HEK293 (cell line): ENCODE data around the gene SRGAP2C.
"Not testable (repeated sequence)": the region's sequence is repeated elsewhere in the genome, so short reads cannot be mapped to it uniquely, and the experiment has no call there.

Experiments
- CTCF ChIA-PET: fragments of 350-600 bp; formaldehyde crosslinking; extraction: SDS; loops from one replicate; lab custom pipeline; 2021; ENCODE audit warnings: antibody characterized with exemption; lab: Yijun Ruan, JAX
- POLR2A ChIA-PET: fragments of 300-600 bp; formaldehyde crosslinking; extraction: SDS; loops from one replicate; lab custom pipeline; 2020; ENCODE audit warnings: antibody characterized with exemption, inconsistent platforms; lab: Yijun Ruan, JAX
- H3K27ac ChIP-seq: fragments of 200-500 bp; sonication (Bioruptor generic); 2 replicates; pipeline ENCODE4 v1.5.1; 2014; ENCODE audit warnings: low read depth, low read length, control low read depth, inconsistent platforms; ENCODE audit errors: extremely low read depth
- H3K36me3 ChIP-seq, 2 experiments: fragments of 200-500 bp in 1 of 2; sonication (Bioruptor generic) in 1 of 2; 1 replicate in 1 of 2; 2 replicates in 1 of 2; pipeline ENCODE4 v1.5.1; 2014 to 2017; ENCODE audit warnings: inconsistent platforms in 2 of 2, low read length in 2 of 2; ENCODE audit not compliant: control insufficient read depth in 2 of 2, insufficient read depth in 1 of 2
- H3K4me1 ChIP-seq: fragments of 200-500 bp; sonication (Bioruptor generic); 2 replicates; pipeline ENCODE4 v1.5.1; 2014; ENCODE audit warnings: mild to moderate bottlenecking, low read length, inconsistent platforms; ENCODE audit not compliant: control insufficient read depth, insufficient read depth
- H3K4me3 ChIP-seq: 2 replicates; pipeline ENCODE4 v1.5.1; 2011; ENCODE audit warnings: low read depth, mild to moderate bottlenecking, control low read depth, low read length, moderate library complexity
- H3K9me3 ChIP-seq: fragments of 200-500 bp; sonication (Bioruptor generic); 2 replicates; pipeline ENCODE4 v1.5.1; 2014; ENCODE audit warnings: low read depth, low read length, inconsistent platforms; ENCODE audit not compliant: control insufficient read depth, insufficient read depth
- PRDM1 ChIP-seq: fragments of 450-650 bp; formaldehyde crosslinking; IDR thresholded peaks from 2 replicates; pipeline ENCODE4; 2016; ENCODE audit warnings: missing biosample characterization, missing genetic modification characterization
- ZNF146 ChIP-seq: fragments of 450-650 bp; formaldehyde crosslinking; IDR thresholded peaks from 2 replicates; pipeline ENCODE4 v1.5.1; 2016; ENCODE audit warnings: missing biosample characterization, missing genetic modification characterization
- ZNF266 ChIP-seq: fragments of 450-650 bp; formaldehyde crosslinking; IDR thresholded peaks from 2 replicates; pipeline ENCODE4 v1.5.1; 2016; ENCODE audit warnings: missing biosample characterization, missing genetic modification characterization, low read depth
- ZNF366 ChIP-seq: fragments of 450-650 bp; formaldehyde crosslinking; conservative IDR thresholded peaks from 2 replicates; pipeline ENCODE4 v1.5.1; 2016; ENCODE audit warnings: missing biosample characterization, missing genetic modification characterization
- ZNF423 ChIP-seq: fragments of 450-650 bp; formaldehyde crosslinking; IDR thresholded peaks from 2 replicates; pipeline ENCODE4 v1.5.1; 2016; ENCODE audit warnings: missing biosample characterization, missing genetic modification characterization

The SRGAP2C gene

GRCh38 chr1:121419050-121419615 is 234.4 kb downstream of the SRGAP2C start:
- H3K27ac ChIP-seq, POLR2A ChIA-PET, H3K4me1 ChIP-seq, H3K4me3 ChIP-seq, CTCF ChIA-PET, H3K9me3 ChIP-seq, H3K36me3 ChIP-seq: not testable (repeated sequence)
- TF ChIP-seq ZNF266 (tag by site-specific recombination) (0 out of 2 replicates have a peak, but pooled peaks have one; percentile 22), PRDM1 (tag by site-specific recombination) (peak; percentile 22; the same call in 1 of the 2 replicates), ZNF366 (peak; percentile 99)

- H3K4me1 ChIP-seq, H3K9me3 ChIP-seq, H3K36me3 ChIP-seq, H3K4me3 ChIP-seq, POLR2A ChIA-PET, H3K27ac ChIP-seq: not testable (repeated sequence)
- CTCF ChIA-PET = interaction anchor here (1.2 kb wide), 1 partner anchor 9 kb away, joined by 3 read pairs; no protein-coding TSS in a partner anchor
These were observed 236.7 kb downstream of the SRGAP2C start for GRCh38 chr1:121421490-121421889.

- H3K27ac ChIP-seq, CTCF ChIA-PET, POLR2A ChIA-PET, H3K36me3 ChIP-seq, H3K9me3 ChIP-seq, H3K4me3 ChIP-seq, H3K4me1 ChIP-seq: not testable (repeated sequence)
These were observed 239.2 kb downstream of the SRGAP2C start for GRCh38 chr1:121423956-121424355.

- H3K36me3 ChIP-seq, H3K9me3 ChIP-seq, H3K27ac ChIP-seq, POLR2A ChIA-PET, H3K4me3 ChIP-seq, H3K4me1 ChIP-seq: not testable (repeated sequence)
- CTCF ChIA-PET = interaction anchor here (0.8 kb wide), 1 partner anchor 13 kb away, joined by 3 read pairs; no protein-coding TSS in a partner anchor
These were observed 248.7 kb downstream of the SRGAP2C start for GRCh38 chr1:121433517-121433916.

GRCh38 chr1:121438862-121439261 is 254.1 kb downstream of the SRGAP2C start:
- CTCF ChIA-PET, H3K27ac ChIP-seq, H3K36me3 ChIP-seq, H3K4me3 ChIP-seq, H3K9me3 ChIP-seq, POLR2A ChIA-PET, H3K4me1 ChIP-seq: not testable (repeated sequence)

GRCh38 chr1:121440993-121441392 is 256.2 kb downstream of the SRGAP2C start:
- Histone ChIP-seq H3K27ac (no peak overlapping the region), H3K36me3 (no peaks in the 10 kb centered on the region), H3K9me3 (no peaks in the 10 kb centered on the region), H3K4me3 (no peak overlapping the region), H3K4me1 (no peaks in the 10 kb centered on the region)
- TF ChIP-seq ZNF146 (tag by site-specific recombination) = peak; percentile 54
- TF ChIP-seq ZNF423 = no peak
- ChIA-PET POLR2A (no interaction called here), CTCF (no interaction called here)
